Small intestine (tissue), 7 donors: ENCODE results near the gene RRP36. TPM values are rescaled to one million over a fixed set of nuclear protein-coding genes. Genes with fewer than 3 reads are reported as not detected.

Experiments
- DNase-seq, 2 donors: peaks; one replicate each; pipeline versions ENCODE4 v3.0.0 to v3.0.0-alpha.2; 2013
- FAIRE-seq: peaks from 2 replicates; lab custom pipeline; 2012; peaks lifted over from hg19 to GRCh38; lab: Jason Lieb, UNC
- H3K27ac ChIP-seq, 3 donors: one replicate each; pipeline ENCODE4 v1.5.1; 2013; ENCODE audit warnings: low read length in 2 of 3, mild to moderate bottlenecking in 2 of 3, control low read depth in 1 of 3, inconsistent platforms in 1 of 3, low read depth in 1 of 3, moderate library complexity in 1 of 3
- H3K27me3 ChIP-seq, 3 donors: one replicate each; pipeline ENCODE4 v1.6.1; 2013; ENCODE audit warnings: low read length in 3 of 3, inconsistent platforms in 1 of 3; ENCODE audit not compliant: control insufficient read depth in 3 of 3, insufficient read depth in 3 of 3
- H3K36me3 ChIP-seq, 3 donors: one replicate each; pipeline ENCODE4 v1.6.1; 2013; ENCODE audit warnings: low read length in 3 of 3, inconsistent platforms in 1 of 3, low read depth in 1 of 3, mild to moderate bottlenecking in 1 of 3, moderate library complexity in 1 of 3; ENCODE audit not compliant: control insufficient read depth in 3 of 3, insufficient read depth in 2 of 3
- H3K4me1 ChIP-seq, 3 donors: one replicate each; pipeline ENCODE4 v1.6.1; 2013; ENCODE audit warnings: low read length in 2 of 3, inconsistent platforms in 1 of 3, low read depth in 1 of 3, mild to moderate bottlenecking in 1 of 3, moderate library complexity in 1 of 3; ENCODE audit not compliant: control insufficient read depth in 3 of 3, insufficient read depth in 2 of 3
- H3K4me3 ChIP-seq, 3 donors: one replicate each; pipeline ENCODE4 v1.5.1; 2013; ENCODE audit warnings: low read length in 3 of 3, control low read depth in 1 of 3, inconsistent platforms in 1 of 3, low read depth in 1 of 3, mild to moderate bottlenecking in 1 of 3, moderate library complexity in 1 of 3
- H3K9me3 ChIP-seq, 2 donors: one replicate each; pipeline ENCODE4 v1.6.1; 2013; ENCODE audit warnings: low read depth in 1 of 2, low read length in 1 of 2; ENCODE audit not compliant: control insufficient read depth in 2 of 2, insufficient read depth in 1 of 2
- WGBS, 3 donors: extraction: QIAGEN DNeasy Blood & Tissue Kit; methylation state at CpG; one replicate each; pipeline ENCODE4 v1.1.7; 2013; 5-methylcytosine and 5-hydroxymethylcytosine counted together
- polyA plus RNA-seq, 4 donors: library from polyadenylated mRNA; stranded (reverse) in 3 of 4; unstranded in 1 of 4; fragments of 200-250 nt in 3 of 4; fragments of 120-200 nt in 1 of 4; gene quantifications; one replicate each; pipeline versions ENCODE4 v1.2.1 to v1.2.3, GENCODE V29; 2013
- donor health status: healthy with polysubstance abuse.
- donor health status: control.
- donor health status: control.
- donor health status: Bipolar disorder and iron deficiency.
- donor health status: healthy.

Gene RRP36
- polyA plus RNA-seq, 4 donors, result 32.2 to 50.0 (median 42.0) TPM

GRCh38 chr6:43020052-43020705 lies 1.2 kb upstream of the RRP36 start:
- FAIRE-seq, result no peak
- H3K36me3 ChIP-seq, result peaks cover 4 to 71% (median 7%) of the 10 kb centered on the region in 3 donors
- 93 to 97% (median 96%) methylated on average over 3 of the region's 3 CpGs for WGBS, 3 donors

DNA sequence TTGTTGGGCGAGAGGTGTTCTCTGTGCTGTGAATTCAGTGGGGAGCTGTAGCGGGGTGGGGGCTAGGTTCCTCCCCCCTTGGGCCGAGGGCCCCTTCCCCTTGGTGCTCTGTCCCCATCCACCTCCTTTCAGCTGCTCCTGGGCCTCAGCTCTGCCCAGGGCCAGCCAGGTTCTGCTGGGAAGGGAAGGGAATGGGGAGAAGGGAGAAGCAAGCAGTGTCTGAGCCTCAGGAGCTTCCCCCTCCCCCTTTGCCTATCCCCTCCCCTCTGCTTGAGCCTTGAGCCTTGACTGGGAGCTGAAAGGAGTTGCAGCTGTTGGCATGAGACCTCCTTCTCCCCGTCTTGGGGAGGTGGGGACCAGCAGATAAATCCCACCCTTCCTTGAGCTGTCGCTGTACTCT lies 576 bp upstream of the RRP36 start:
- Histone ChIP-seq H3K27me3 (no peaks in the 10 kb centered on the region), H3K4me1 (peaks cover 0 to 25% (median 2%) of the 10 kb centered on the region in 3 donors), H3K9me3 (no peaks in the 10 kb centered on the region), H3K4me3 (peak overlapping the region in 2 of 3 donors; percentile 90 to 96), H3K36me3 (peaks cover 4 to 76% (median 7%) of the 10 kb centered on the region in 3 donors), H3K27ac (peak overlapping the region; percentile 2 to 86 (median 81))
- WGBS, 3 donors, result 53 to 56% (median 55%) methylated on average over 5 of the region's 5 CpGs
- DNase-seq, result no peak
- FAIRE-seq, result no peak

More at GRCh38 chr6:43020052-43020705, 1.2 kb upstream of the RRP36 start:
- DNase-seq, result no peak
- Histone ChIP-seq H3K9me3 (no peaks in the 10 kb centered on the region), H3K4me1 (peaks cover 0 to 25% (median 4%) of the 10 kb centered on the region in 3 donors), H3K4me3 (no peak overlapping the region), H3K27me3 (no peaks in the 10 kb centered on the region), H3K27ac (peak overlapping the region in 1 of 3 donors; percentile 86)

DNA sequence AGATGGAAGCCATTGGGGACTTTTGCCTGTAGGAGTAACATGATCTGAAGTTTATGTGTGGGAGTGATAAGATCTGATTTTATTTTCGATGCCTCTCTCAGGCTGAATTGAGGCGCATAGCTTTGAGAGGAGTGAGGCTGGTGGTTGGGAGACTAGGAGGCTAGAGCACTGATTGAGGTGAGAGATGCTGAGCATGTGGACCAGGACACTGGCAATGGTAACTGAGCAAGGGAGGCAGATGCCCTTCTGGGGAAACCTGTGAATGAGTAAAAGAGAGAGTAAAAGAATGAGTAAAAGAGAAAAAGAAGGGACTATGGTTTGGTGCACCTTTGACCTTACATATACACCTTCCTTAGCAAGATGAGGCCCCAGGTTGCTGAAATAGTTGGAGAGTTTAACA lies 3.0 kb downstream of the RRP36 start:
- H3K9me3 ChIP-seq, result no peaks in the 10 kb centered on the region
- peaks cover 0 to 15% (median 2%) of the 10 kb centered on the region in 3 donors for H3K4me1 ChIP-seq
- H3K27me3 ChIP-seq, result no peaks in the 10 kb centered on the region
- H3K27ac ChIP-seq, result no peak overlapping the region
- H3K4me3 ChIP-seq, result no peak overlapping the region
- DNase-seq (no peak), FAIRE-seq (no peak)
- WGBS, 3 donors, result 93 to 95% (median 94%) methylated on average over 2 of the region's 2 CpGs
- peaks cover 13 to 75% (median 22%) of the 10 kb centered on the region in 3 donors for H3K36me3 ChIP-seq

DNA sequence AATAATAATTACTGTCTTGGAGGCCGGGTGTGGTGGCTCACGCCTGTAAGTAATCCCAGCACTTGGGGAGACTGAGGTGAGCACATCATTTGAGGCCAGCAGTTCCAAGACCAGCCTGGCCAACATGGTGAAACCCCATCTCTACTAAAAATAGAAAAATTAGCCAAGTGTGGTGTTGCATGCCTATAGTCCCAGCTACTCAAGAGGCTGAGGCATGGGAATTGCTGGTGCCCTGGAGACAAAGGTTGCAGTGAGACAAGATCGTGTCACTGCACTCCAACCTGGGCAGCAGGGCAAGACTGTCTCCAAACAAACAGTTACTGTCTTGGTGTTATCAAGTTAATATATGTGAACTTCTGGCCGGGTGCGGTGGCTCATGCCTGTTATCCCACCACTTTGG lies 4.9 kb downstream of the RRP36 start:
- WGBS, 3 donors, result 80 to 88% (median 81%) methylated on average over 5 of the region's 5 CpGs
- Histone ChIP-seq H3K4me3 (no peak overlapping the region), H3K4me1 (peaks cover 0 to 7% (median 2%) of the 10 kb centered on the region in 3 donors), H3K9me3 (no peaks in the 10 kb centered on the region), H3K27me3 (no peaks in the 10 kb centered on the region), H3K36me3 (peaks cover 13 to 72% (median 26%) of the 10 kb centered on the region in 3 donors), H3K27ac (no peak overlapping the region)
- FAIRE-seq, result no peak
- no peak for DNase-seq

DNA sequence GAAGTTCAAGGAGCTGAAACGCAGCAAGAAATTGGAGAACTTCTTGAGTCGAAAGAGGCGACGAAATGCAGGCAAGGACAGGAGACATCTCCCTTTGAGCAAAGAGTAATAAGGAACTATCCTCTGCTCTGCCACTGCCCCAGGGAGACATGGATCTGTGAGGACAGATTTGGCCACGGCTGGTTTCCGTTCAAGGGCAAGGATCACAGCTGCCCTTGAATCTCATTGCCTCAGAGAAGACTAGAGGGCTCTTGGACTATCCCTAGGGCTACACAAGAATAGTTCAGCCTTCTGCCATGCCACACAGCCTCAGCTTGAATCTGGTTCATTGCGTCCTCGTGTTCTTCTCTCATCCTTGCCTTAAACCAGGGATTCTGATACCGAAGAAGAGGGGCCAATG lies 7.7 kb downstream of the RRP36 start:
- no peak for DNase-seq
- no peaks in the 10 kb centered on the region for H3K9me3 ChIP-seq
- FAIRE-seq, result no peak
- H3K27me3 ChIP-seq, result no peaks in the 10 kb centered on the region
- WGBS, 3 donors, result 93 to 96% (median 93%) methylated on average over 9 of the region's 9 CpGs
- H3K4me1 ChIP-seq, result peaks cover 0 to 8% (median 0%) of the 10 kb centered on the region in 3 donors
- H3K4me3 ChIP-seq, result no peak overlapping the region
- H3K27ac ChIP-seq, result no peak overlapping the region
- H3K36me3 ChIP-seq, result peaks cover 16 to 72% (median 28%) of the 10 kb centered on the region in 3 donors

DNA sequence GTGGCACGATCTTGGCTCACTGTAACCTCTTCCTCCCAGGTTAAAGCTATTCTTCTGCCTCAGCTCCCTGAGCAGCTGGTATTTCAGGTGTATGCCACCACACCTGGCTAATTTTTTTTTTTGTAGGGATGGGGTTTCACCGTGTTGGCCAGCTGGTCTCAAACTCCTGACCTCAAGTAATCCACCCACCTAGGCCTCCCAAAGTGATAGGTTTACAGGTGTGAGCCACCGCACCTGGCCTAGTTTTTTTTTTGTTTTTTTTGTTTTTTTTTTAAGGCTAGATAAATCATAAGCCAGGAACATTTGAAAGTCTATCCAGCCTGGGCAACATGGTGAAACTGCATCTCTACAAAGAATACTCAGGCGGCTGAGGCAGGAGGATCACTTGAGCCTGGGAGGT lies 10.9 kb downstream of the RRP36 start:
- FAIRE-seq, result no peak
- H3K9me3 ChIP-seq, result no peaks in the 10 kb centered on the region
- H3K27me3 ChIP-seq, result no peaks in the 10 kb centered on the region
- H3K27ac ChIP-seq, result no peak overlapping the region
- peaks cover 13 to 71% (median 22%) of the 10 kb centered on the region in 3 donors for H3K36me3 ChIP-seq
- WGBS, 3 donors, result 79 to 93% (median 87%) methylated on average over 4 of the region's 4 CpGs
- peaks cover 0 to 22% (median 0%) of the 10 kb centered on the region in 3 donors for H3K4me1 ChIP-seq
- H3K4me3 ChIP-seq, result no peak overlapping the region
- no peak for DNase-seq

GRCh38 chr6:43033496-43034189 lies 12.2 kb downstream of the RRP36 start:
- Histone ChIP-seq H3K36me3 (peaks cover 7 to 73% (median 20%) of the 10 kb centered on the region in 3 donors), H3K4me3 (no peak overlapping the region), H3K27ac (peak overlapping the region in 1 of 3 donors; percentile 57), H3K27me3 (no peaks in the 10 kb centered on the region), H3K9me3 (no peaks in the 10 kb centered on the region), H3K4me1 (peaks cover 0 to 22% (median 0%) of the 10 kb centered on the region in 3 donors)
- FAIRE-seq, result no peak
- DNase-seq, result no peak
- WGBS, 3 donors, result 86 to 93% (median 90%) methylated on average over 2 of the region's 2 CpGs

GRCh38 chr6:43034190-43034525 lies 12.7 kb downstream of the RRP36 start:
- Histone ChIP-seq H3K27ac (peak overlapping the region in 1 of 3 donors; percentile 57), H3K27me3 (no peaks in the 10 kb centered on the region), H3K4me1 (peaks cover 0 to 22% (median 0%) of the 10 kb centered on the region in 3 donors), H3K4me3 (no peak overlapping the region), H3K36me3 (peaks cover 7 to 73% (median 18%) of the 10 kb centered on the region in 3 donors), H3K9me3 (no peaks in the 10 kb centered on the region)
- FAIRE-seq (no peak), DNase-seq (peak in 1 of 2 donors; percentile 54)
- WGBS, 3 donors, result 86 to 98% (median 89%) methylated on average over 2 of the region's 2 CpGs
